D721Med (cell line): ENCODE data around the gene BCORL1.

ENCODE experiments used
- DNase-seq: peaks from one replicate; pipeline ENCODE4 v3.0.0; 2011; ENCODE audit warnings: low spot score; ENCODE audit not compliant: insufficient read length
- FAIRE-seq: peaks from 2 replicates; lab custom pipeline; 2011; peaks lifted over from hg19 to GRCh38; lab: Jason Lieb, UNC
- TF ChIP-seq, protein P1 (sequence below): IDR thresholded peaks from 2 replicates; pipeline ENCODE4 v1.5.1; 2012; ENCODE audit warnings: mild to moderate bottlenecking, control low read depth; ENCODE audit not compliant: insufficient read depth; ENCODE audit errors: missing control alignments

The BCORL1 gene

GRCh38 chrX:130083107-130083490 lies 100.7 kb downstream of the BCORL1 start:
- no peak for FAIRE-seq

DNA sequence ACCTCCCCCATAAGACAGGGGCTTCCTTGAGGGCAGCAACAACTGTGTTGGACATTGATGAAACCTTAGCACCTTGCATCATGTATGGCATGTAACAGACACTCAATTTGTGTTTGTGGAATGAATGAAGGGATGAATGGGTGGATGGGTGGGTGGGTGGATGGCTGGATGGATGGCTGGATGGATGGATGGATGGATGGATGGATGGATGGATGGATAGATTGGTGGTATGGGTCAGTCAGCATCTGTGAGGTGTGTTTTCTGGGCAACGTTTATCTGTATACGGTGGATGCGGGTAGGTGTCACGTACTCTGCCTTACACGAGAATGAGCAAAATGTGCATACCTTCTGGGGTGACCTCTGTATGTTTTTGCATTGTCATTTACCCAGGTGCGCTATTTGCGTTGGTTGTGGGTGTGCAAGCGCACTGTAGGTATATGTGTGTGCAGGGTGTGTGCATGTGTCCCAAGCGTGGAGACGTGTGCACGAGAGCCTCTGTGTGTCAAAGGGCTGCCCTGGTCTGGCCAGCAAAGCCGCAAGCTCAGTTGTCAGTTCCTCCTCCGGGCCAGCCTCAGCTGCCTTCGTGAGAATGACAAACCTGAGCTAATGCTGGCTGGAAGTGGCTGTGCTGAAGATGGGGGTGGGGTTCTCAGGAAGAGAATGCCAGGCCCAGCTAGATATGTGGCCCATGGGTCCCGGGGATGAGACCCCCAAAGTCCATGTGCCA lies 101.4 kb downstream of the BCORL1 start:
- TF ChIP-seq, protein P1, sequence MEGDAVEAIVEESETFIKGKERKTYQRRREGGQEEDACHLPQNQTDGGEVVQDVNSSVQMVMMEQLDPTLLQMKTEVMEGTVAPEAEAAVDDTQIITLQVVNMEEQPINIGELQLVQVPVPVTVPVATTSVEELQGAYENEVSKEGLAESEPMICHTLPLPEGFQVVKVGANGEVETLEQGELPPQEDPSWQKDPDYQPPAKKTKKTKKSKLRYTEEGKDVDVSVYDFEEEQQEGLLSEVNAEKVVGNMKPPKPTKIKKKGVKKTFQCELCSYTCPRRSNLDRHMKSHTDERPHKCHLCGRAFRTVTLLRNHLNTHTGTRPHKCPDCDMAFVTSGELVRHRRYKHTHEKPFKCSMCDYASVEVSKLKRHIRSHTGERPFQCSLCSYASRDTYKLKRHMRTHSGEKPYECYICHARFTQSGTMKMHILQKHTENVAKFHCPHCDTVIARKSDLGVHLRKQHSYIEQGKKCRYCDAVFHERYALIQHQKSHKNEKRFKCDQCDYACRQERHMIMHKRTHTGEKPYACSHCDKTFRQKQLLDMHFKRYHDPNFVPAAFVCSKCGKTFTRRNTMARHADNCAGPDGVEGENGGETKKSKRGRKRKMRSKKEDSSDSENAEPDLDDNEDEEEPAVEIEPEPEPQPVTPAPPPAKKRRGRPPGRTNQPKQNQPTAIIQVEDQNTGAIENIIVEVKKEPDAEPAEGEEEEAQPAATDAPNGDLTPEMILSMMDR: no peak
- no peak for DNase-seq
- FAIRE-seq: no peak

More at GRCh38 chrX:130083107-130083490, 100.7 kb downstream of the BCORL1 start:
- TF ChIP-seq, protein P1: no peak
- no peak for DNase-seq

DNA sequence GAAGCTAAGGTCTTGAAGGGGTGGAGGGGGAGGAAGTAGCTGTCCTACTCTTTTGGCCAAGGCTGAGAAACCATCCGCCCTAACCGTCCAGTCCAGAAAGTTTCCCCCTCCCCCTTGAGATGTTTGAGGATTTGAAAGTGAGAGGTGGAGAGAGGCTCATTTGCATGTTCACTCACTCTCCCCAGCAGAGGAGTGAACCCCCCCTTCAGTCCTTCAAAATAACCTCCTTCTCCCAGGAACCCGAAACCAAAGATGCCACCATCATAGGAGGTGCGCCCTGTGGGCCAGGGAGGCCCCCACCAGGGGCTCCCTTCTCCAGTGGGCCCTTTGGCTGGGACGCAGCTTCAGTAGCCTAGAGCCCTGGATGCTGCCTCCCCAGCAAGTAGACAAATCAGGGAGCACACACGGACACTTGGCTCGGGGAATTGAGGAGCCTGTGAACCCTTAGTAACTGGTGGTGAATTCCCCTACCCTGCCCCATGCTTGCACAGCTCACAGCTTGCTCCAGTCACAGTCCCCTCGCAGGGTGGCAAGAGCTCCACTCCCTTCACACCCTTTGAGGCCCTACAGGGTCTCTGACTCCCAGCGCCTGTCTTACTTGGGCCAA lies 102.3 kb downstream of the BCORL1 start:
- FAIRE-seq (no peak), DNase-seq (no peak)
- TF ChIP-seq, protein P1: no peak

DNA sequence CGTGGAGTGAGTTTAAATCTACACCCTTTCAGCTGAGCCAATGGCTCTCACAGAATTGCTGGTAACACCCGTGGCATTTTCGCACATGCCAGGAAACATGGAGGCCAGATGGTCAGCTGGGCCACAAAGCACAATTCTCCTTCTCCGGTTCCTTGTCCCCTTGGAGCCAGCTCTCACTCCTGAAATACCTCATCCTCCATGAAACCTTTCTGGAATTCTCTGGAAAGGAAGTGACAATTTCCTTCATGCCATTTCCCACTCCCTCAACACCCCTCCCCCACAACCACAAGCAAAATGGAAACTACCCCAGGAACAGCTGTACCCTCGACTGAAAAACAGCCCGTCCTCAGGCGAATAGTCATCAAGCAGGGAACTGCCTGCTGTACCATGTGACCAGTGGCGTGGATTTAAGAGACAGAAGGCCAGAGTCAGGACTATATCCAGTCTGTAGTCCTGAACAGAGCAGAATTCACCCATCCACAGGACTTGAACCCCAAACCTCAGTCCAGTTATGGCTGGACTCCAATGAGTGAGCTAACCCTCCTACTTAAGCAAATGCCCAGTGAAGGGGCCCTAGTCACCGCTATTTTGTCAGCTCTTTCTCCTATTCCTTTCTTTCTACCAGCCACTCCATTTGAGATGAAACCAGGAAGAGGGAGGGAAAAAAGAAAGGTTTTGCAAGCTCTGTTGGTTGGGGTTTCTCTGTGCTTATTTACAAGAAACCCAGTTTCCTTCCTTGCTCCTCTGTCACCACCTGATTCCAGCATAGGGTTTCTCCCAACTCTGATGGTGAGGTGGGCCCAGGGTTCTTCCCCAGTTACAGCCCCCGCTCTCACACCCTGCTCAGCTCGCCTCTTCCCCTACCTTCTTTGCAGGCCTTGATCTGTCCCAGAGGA lies 103.4 kb downstream of the BCORL1 start:
- no peak for FAIRE-seq
- no peak for DNase-seq
- TF ChIP-seq, protein P1: no peak

DNA sequence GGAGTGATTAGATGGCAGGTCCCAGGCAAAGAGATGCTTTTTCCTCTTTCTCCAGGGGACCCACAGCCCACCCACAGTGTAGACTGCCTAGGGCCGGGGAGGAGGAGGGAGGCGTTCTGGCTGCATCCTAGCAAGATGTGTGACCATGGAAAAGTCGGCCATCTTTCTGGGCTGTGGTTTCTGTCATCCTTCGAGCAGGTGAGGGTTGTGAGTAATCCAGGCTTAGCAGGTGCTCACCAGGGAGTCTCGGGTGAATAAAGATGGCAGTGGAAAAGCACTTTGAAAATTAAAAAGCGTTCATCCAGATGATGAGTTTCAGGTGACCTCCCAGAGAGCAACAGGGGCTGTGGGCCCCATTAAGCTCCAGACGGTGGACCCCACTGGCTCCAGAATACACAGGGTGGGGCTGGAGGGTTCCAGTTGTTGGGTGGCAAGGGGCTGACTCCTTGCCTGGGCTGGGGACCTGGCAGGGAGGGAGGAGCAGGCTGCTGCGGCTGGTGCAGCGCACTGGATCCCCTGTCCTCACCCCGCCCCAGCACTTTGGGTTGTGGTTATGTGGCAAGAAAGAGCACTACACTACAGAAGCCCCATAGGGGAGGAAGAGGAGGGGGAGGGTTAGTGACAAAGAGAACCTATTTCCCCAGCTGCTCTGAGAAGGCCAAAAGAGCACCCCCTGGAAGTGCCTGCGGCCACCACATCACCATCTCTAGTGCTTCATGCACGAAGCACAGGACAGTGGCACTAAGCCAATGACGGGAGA lies 104.2 kb downstream of the BCORL1 start:
- TF ChIP-seq, protein P1: no peak
- DNase-seq: no peak
- no peak for FAIRE-seq

DNA sequence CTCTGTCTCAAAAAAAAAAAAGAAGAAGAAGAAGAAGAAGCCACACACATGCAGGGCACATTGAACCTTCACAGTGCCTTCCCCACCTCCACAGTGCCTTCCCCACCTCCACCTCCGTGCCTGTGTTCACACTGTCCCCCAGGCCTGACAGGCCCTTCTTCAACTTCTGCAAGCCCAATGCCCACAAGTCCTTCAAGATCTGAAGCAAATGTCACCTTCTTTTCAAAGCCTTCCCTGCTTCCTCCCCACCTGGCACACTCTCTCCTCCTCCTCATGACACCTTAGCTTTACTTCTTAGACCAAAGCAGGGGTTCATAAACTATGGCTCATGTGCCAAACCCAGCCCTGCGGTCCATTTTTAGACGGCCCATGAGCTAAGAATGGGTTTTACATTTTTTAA lies 107.9 kb downstream of the BCORL1 start:
- TF ChIP-seq, protein P1: no peak
- FAIRE-seq (no peak), DNase-seq (no peak)
